ENCODE measurements around the gene CETP. TPM values are rescaled to one million over a fixed set of nuclear protein-coding genes. Genes with fewer than 3 reads are reported as not detected.

The CETP gene
- total and polyA plus RNA-seq, 2 of the 8 experiments (the other 6 are each of a cell fraction or from before 2014, with no cell fraction given), result not detected

DNA sequence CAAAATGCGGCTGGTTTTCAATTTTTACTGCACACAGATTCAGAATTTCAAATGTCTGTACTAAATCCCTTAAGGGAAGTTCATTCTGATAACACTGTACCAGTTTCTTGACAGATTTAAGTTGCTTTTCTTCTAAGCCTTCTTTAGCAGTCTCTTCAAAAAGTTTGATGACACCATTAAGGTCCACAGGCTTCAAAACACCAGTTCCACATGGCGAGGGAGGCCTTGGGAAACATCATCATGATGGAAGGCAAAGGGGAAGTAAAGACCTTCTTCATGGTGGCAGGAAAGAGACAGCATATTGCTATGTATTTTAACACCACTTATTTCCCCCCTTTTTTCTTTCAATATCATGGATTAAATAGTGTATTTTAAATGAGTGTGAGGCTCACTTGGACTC lies 52.2 kb downstream of the CETP start (continued):
- TF ChIP-seq, protein P1, sequence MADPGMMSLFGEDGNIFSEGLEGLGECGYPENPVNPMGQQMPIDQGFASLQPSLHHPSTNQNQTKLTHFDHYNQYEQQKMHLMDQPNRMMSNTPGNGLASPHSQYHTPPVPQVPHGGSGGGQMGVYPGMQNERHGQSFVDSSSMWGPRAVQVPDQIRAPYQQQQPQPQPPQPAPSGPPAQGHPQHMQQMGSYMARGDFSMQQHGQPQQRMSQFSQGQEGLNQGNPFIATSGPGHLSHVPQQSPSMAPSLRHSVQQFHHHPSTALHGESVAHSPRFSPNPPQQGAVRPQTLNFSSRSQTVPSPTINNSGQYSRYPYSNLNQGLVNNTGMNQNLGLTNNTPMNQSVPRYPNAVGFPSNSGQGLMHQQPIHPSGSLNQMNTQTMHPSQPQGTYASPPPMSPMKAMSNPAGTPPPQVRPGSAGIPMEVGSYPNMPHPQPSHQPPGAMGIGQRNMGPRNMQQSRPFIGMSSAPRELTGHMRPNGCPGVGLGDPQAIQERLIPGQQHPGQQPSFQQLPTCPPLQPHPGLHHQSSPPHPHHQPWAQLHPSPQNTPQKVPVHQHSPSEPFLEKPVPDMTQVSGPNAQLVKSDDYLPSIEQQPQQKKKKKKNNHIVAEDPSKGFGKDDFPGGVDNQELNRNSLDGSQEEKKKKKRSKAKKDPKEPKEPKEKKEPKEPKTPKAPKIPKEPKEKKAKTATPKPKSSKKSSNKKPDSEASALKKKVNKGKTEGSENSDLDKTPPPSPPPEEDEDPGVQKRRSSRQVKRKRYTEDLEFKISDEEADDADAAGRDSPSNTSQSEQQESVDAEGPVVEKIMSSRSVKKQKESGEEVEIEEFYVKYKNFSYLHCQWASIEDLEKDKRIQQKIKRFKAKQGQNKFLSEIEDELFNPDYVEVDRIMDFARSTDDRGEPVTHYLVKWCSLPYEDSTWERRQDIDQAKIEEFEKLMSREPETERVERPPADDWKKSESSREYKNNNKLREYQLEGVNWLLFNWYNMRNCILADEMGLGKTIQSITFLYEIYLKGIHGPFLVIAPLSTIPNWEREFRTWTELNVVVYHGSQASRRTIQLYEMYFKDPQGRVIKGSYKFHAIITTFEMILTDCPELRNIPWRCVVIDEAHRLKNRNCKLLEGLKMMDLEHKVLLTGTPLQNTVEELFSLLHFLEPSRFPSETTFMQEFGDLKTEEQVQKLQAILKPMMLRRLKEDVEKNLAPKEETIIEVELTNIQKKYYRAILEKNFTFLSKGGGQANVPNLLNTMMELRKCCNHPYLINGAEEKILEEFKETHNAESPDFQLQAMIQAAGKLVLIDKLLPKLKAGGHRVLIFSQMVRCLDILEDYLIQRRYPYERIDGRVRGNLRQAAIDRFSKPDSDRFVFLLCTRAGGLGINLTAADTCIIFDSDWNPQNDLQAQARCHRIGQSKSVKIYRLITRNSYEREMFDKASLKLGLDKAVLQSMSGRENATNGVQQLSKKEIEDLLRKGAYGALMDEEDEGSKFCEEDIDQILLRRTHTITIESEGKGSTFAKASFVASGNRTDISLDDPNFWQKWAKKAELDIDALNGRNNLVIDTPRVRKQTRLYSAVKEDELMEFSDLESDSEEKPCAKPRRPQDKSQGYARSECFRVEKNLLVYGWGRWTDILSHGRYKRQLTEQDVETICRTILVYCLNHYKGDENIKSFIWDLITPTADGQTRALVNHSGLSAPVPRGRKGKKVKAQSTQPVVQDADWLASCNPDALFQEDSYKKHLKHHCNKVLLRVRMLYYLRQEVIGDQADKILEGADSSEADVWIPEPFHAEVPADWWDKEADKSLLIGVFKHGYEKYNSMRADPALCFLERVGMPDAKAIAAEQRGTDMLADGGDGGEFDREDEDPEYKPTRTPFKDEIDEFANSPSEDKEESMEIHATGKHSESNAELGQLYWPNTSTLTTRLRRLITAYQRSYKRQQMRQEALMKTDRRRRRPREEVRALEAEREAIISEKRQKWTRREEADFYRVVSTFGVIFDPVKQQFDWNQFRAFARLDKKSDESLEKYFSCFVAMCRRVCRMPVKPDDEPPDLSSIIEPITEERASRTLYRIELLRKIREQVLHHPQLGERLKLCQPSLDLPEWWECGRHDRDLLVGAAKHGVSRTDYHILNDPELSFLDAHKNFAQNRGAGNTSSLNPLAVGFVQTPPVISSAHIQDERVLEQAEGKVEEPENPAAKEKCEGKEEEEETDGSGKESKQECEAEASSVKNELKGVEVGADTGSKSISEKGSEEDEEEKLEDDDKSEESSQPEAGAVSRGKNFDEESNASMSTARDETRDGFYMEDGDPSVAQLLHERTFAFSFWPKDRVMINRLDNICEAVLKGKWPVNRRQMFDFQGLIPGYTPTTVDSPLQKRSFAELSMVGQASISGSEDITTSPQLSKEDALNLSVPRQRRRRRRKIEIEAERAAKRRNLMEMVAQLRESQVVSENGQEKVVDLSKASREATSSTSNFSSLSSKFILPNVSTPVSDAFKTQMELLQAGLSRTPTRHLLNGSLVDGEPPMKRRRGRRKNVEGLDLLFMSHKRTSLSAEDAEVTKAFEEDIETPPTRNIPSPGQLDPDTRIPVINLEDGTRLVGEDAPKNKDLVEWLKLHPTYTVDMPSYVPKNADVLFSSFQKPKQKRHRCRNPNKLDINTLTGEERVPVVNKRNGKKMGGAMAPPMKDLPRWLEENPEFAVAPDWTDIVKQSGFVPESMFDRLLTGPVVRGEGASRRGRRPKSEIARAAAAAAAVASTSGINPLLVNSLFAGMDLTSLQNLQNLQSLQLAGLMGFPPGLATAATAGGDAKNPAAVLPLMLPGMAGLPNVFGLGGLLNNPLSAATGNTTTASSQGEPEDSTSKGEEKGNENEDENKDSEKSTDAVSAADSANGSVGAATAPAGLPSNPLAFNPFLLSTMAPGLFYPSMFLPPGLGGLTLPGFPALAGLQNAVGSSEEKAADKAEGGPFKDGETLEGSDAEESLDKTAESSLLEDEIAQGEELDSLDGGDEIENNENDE (IDR thresholded peaks at IDR 0.05; ENCODE audit: insufficient replicate concordance, low read length), result no peak
- TF ChIP-seq RFX5 (IDR thresholded peaks at IDR 0.05; ENCODE audit: borderline replicate concordance, low read depth, low read length) (no peak), HDAC6 (IDR thresholded peaks at IDR 0.05; ENCODE audit: low read depth, low read length) (no peak), SRF (IDR thresholded peaks at IDR 0.05; ENCODE audit: low read depth, low read length) (no peak), KDM1A (IDR thresholded peaks at IDR 0.05; ENCODE audit: borderline replicate concordance, low read length) (no peak), POLR2A (IDR thresholded peaks at IDR 0.05; ENCODE audit: control extremely low read depth in 1 of 2, low read depth in 2 of 2, low read length in 2 of 2) (no peak), RXRA (IDR thresholded peaks at IDR 0.05; ENCODE audit: insufficient read depth, low read depth, low read length) (no peak), RBBP5 (IDR thresholded peaks at IDR 0.05; ENCODE audit: borderline replicate concordance, low read depth, low read length) (no peak), GTF2F1 (IDR thresholded peaks at IDR 0.05; ENCODE audit: borderline replicate concordance, low read depth, low read length) (no peak), TAF7 (optimal IDR thresholded peaks at IDR 0.05; ENCODE audit: borderline replicate concordance, low read depth, low read length) (no peak), POU5F1 (IDR thresholded peaks at IDR 0.05; ENCODE audit: low read depth, low read length) (no peak), SAP30 (IDR thresholded peaks at IDR 0.05; ENCODE audit: insufficient read depth, insufficient replicate concordance, low read length) (no peak), BRCA1 (IDR thresholded peaks at IDR 0.05; ENCODE audit: low read depth, low read length) (no peak)
